ENCODE results near the gene TM4SF18.
A peak's percentile ranks its signal among the peaks of the same experiment; 100 is the strongest.

TM4SF18 gene

GRCh38 chr3:149296972-149297371, 36.5 kb downstream of the TM4SF18 start:
- TF ChIP-seq CTCF (IDR thresholded peaks at IDR 0.05; ENCODE audit: extremely low read depth, insufficient read depth, missing control alignments) = no peak
- DNase-seq (ENCODE audit: low spot score) = no peak
- in situ Hi-C loops (cut with MboI; ENCODE audit: low pct_unique_long_range_greater_than_20kb, low sequenced_read_pairs, unreplicated experiment) = no loop called here

- no peak for DNase-seq (ENCODE audit: low spot score)
- no peak for TF ChIP-seq CTCF (IDR thresholded peaks at IDR 0.05; ENCODE audit: extremely low read depth, insufficient read depth, missing control alignments)
- in situ Hi-C loops (cut with MboI; ENCODE audit: low pct_unique_long_range_greater_than_20kb, low sequenced_read_pairs, unreplicated experiment) = no loop called here
Measured at GRCh38 chr3:149292666-149293065, 40.8 kb downstream of the TM4SF18 start.

- in situ Hi-C loops (cut with MboI; ENCODE audit: low pct_unique_long_range_greater_than_20kb, low sequenced_read_pairs, unreplicated experiment) = no loop called here
- TF ChIP-seq CTCF (IDR thresholded peaks at IDR 0.05; ENCODE audit: extremely low read depth, insufficient read depth, missing control alignments) = peak; percentile 61
Measured at GRCh38 chr3:149291178-149291577, 42.3 kb downstream of the TM4SF18 start.

DNA sequence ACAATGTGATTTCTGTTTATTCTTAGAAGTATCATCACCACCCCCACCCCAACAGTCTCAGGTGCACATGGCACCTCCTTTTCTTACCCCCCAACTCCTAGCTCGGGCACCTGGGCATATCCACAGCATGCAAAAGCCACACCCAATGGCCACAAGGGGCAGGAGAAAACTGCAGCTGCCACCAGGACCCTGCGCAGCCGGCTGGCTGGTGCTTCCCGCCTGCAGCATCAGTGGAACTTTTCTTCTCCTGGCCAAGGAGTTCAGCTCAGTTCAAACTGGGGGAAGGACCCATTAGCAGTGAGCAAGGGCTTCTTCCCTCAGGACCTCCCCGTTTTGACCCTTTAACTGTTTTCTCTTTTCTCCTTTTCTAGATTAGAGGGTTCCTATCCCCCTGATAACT, 44.8 kb downstream of the TM4SF18 start:
- in situ Hi-C loops (cut with MboI; ENCODE audit: low pct_unique_long_range_greater_than_20kb, low sequenced_read_pairs, unreplicated experiment) = no loop called here
- TF ChIP-seq CTCF (IDR thresholded peaks at IDR 0.05; ENCODE audit: extremely low read depth, insufficient read depth, missing control alignments) = no peak
- DNase-seq (ENCODE audit: low spot score) = no peak

More at GRCh38 chr3:149291178-149291577, 42.3 kb downstream of the TM4SF18 start:
- DNase-seq (ENCODE audit: low spot score) = peak; percentile 45

GRCh38 chr3:149284034-149284433, 49.4 kb downstream of the TM4SF18 start:
- in situ Hi-C loops (cut with MboI; ENCODE audit: low pct_unique_long_range_greater_than_20kb, low sequenced_read_pairs, unreplicated experiment) = no loop called here
- DNase-seq (ENCODE audit: low spot score) = no peak
- TF ChIP-seq CTCF (IDR thresholded peaks at IDR 0.05; ENCODE audit: extremely low read depth, insufficient read depth, missing control alignments) = no peak

DNA sequence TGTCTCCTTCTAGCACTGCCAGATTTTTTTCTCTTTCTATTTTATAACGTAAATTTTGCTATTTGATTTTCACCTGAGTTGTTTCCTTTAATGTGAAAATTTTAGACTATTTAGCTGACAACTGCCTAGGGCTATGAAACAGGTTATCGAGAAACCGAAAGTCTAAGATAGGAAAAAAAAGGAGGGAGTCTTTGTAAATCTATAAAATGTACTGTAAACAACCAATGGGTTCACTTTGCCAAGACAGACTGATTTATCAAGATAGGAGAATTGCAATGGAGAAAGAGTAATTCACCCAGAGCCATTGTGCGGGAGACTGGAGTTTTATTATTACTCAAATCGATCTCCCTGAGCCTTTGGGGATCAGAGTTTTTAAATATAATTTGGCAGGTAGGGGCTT, 50.0 kb downstream of the TM4SF18 start:
- no peak for TF ChIP-seq CTCF (IDR thresholded peaks at IDR 0.05; ENCODE audit: extremely low read depth, insufficient read depth, missing control alignments)
- in situ Hi-C loops (cut with MboI; ENCODE audit: low pct_unique_long_range_greater_than_20kb, low sequenced_read_pairs, unreplicated experiment) = no loop called here
- no peak for DNase-seq (ENCODE audit: low spot score)

- in situ Hi-C loops (cut with MboI; ENCODE audit: low pct_unique_long_range_greater_than_20kb, low sequenced_read_pairs, unreplicated experiment) = no loop called here
- TF ChIP-seq CTCF (IDR thresholded peaks at IDR 0.05; ENCODE audit: extremely low read depth, insufficient read depth, missing control alignments) = no peak
- DNase-seq (ENCODE audit: low spot score) = no peak
Measured at GRCh38 chr3:149282836-149283235, 50.6 kb downstream of the TM4SF18 start.

Data from GM13977 (cell line).